Spleen (tissue), 11 donors: ENCODE measurements around the gene TANC1. TPM values are rescaled to one million over a fixed set of nuclear protein-coding genes. Genes with fewer than 3 reads are reported as not detected.
A peak's percentile ranks its signal among the peaks of the same experiment; 100 is the strongest.

ENCODE experiments used
- DNase-seq: peaks from one replicate; pipeline ENCODE4 v3.0.0-alpha.2; 2020
- H3K27ac ChIP-seq, 8 donors: fragments of 200-600 bp; sonication (generic) in 7 of 8; 1 replicate in 4 of 8; 2 replicates in 4 of 8; pipeline versions ENCODE4 v1.5.0 to v1.8.0; 2016 to 2021; ENCODE audit warnings: inconsistent platforms in 4 of 8, mild to moderate bottlenecking in 4 of 8, moderate library complexity in 1 of 8
- H3K27me3 ChIP-seq, 7 donors: fragments of 200-600 bp; sonication (generic) in 6 of 7; replicated peaks in 1 of 7; 1 replicate in 4 of 7; 2 replicates in 3 of 7; pipeline versions ENCODE4 v1.5.0 to v1.8.0; 2016 to 2021; ENCODE audit warnings: inconsistent platforms in 3 of 7, mild to moderate bottlenecking in 1 of 7
- H3K36me3 ChIP-seq, 6 donors: fragments of 200-600 bp; sonication (generic) in 5 of 6; 1 replicate in 4 of 6; 2 replicates in 2 of 6; pipeline versions ENCODE4 v1.5.0 to v1.8.0; 2016 to 2021; ENCODE audit warnings: inconsistent platforms in 2 of 6
- H3K4me1 ChIP-seq, 6 donors: fragments of 200-600 bp; sonication (generic) in 5 of 6; 1 replicate in 3 of 6; 2 replicates in 3 of 6; pipeline versions ENCODE4 v1.5.0 to v1.8.0; 2016 to 2021; ENCODE audit warnings: inconsistent platforms in 3 of 6
- H3K4me3 ChIP-seq, 8 donors: fragments of 200-600 bp; sonication (generic) in 7 of 8; 1 replicate in 4 of 8; 2 replicates in 4 of 8; pipeline versions ENCODE4 v1.5.0 to v1.8.0; 2016 to 2021; ENCODE audit warnings: inconsistent platforms in 4 of 8, mild to moderate bottlenecking in 4 of 8, moderate library complexity in 2 of 8
- H3K9me3 ChIP-seq, 8 donors: fragments of 200-600 bp; sonication (generic) in 7 of 8; 1 replicate in 4 of 8; 2 replicates in 4 of 8; pipeline versions ENCODE4 v1.5.0 to v1.8.0; 2016 to 2021; ENCODE audit warnings: inconsistent platforms in 4 of 8
- CTCF ChIP-seq, 11 experiments: fragments of 200-600 bp in 7 of 11; fragments of 450-650 bp in 4 of 11; sonication (generic) in 4 of 11; IDR thresholded peaks in 8 of 11; conservative IDR thresholded peaks in 3 of 11; 1 replicate in 7 of 11; 2 replicates in 4 of 11; pipeline versions ENCODE4 v1.4.0 to v1.8.0; 2016 to 2021; ENCODE audit warnings: antibody characterized with exemption in 11 of 11, inconsistent platforms in 4 of 11, mild to moderate bottlenecking in 1 of 11
- POLR2A ChIP-seq, 3 donors: fragments of 450-650 bp; IDR thresholded peaks; one replicate each; pipeline ENCODE4 v1.5.1; 2017; ENCODE audit warnings: antibody characterized with exemption in 3 of 3, mild to moderate bottlenecking in 1 of 3
- POLR2AphosphoS5 ChIP-seq, 3 donors: sonication (generic); formaldehyde crosslinking; IDR thresholded peaks; one replicate each; pipeline ENCODE4 v1.5.1; 2017; ENCODE audit warnings: antibody characterized with exemption in 3 of 3
- WGBS, 5 donors: extraction: QIAGEN DNeasy Blood & Tissue Kit in 3 of 5; methylation state at CpG; one replicate each; pipeline versions ENCODE4 v1.1.5 to v1.1.7; 2013 to 2018; 5-methylcytosine and 5-hydroxymethylcytosine counted together
- intact Hi-C: fragments of 100-400 bp; cut with DNase I; formaldehyde crosslinking; loops from one replicate; pipeline ENCODE4 v1.15.0; 2023; ENCODE audit warnings: low total_unique reads
- polyA plus RNA-seq, 3 donors: library from polyadenylated mRNA; stranded (reverse); fragments of 200-250 nt; gene quantifications; one replicate each; pipeline ENCODE4 v1.2.1, GENCODE V29; 2013
- total RNA-seq, 7 donors: library from RNA; depleted of rRNA in 3 of 7; stranded (reverse); fragments of >200 nt in 3 of 7; fragmentation: NEBNext Ultra II Directional in 4 of 7; extraction: Animal tissue kit (Norgen Biotek cat#: 25700) in 4 of 7; gene quantifications; one replicate each; pipeline versions ENCODE4 v1.1.0 to v1.2.1, GENCODE V29; 2016 to 2021
- donor health status: healthy with polysubstance abuse.
- donor health status: DM: no; HTN: no; CAD: no; lungs with moderate emphysema.
- donor health status: DM: no; HTN: no; CAD: no.
- donor health status: Bipolar disorder and iron deficiency.
- donor health status: healthy.
- donor health status: DM: no; HTN: no; CAD: no.
- donor health status: DM: yes; HTN: yes; CAD: no.

Gene TANC1
- total and polyA plus RNA-seq, 10 donors = 3.1 to 28.2 (median 21.7) TPM

GRCh38 chr2:158996378-158996993 is 28.0 kb downstream of the TANC1 start:
- TF ChIP-seq POLR2A (IDR thresholded peaks at IDR 0.05) (no peak), CTCF (IDR thresholded peaks at IDR 0.05 in 8 of 11, conservative IDR thresholded peaks at IDR 0.05 in 3 of 11) (peak in 5 of 11 experiments; percentile 14 to 41 (median 35))
- no peaks in the 10 kb centered on the region for H3K27me3 ChIP-seq
- H3K9me3 ChIP-seq = no peaks in the 10 kb centered on the region
- H3K4me3 ChIP-seq = no peak overlapping the region
- H3K36me3 ChIP-seq = no peaks in the 10 kb centered on the region
- no peak overlapping the region for H3K27ac ChIP-seq
- intact Hi-C loops = no loop called here
- DNase-seq = no peak
- peaks cover 0 to 13% (median 4%) of the 10 kb centered on the region in 6 donors for H3K4me1 ChIP-seq
- 92 to 95% (median 93%) methylated on average over 4 of the region's 4 CpGs for WGBS, 5 donors

- intact Hi-C loops = no loop called here
- Histone ChIP-seq H3K27ac (no peak overlapping the region), H3K4me1 (peaks cover 0 to 13% (median 4%) of the 10 kb centered on the region in 6 donors), H3K36me3 (peaks cover 0 to 7% (median 0%) of the 10 kb centered on the region in 6 donors), H3K9me3 (no peaks in the 10 kb centered on the region), H3K27me3 (no peaks in the 10 kb centered on the region), H3K4me3 (no peak overlapping the region)
- TF ChIP-seq POLR2AphosphoS5 (IDR thresholded peaks at IDR 0.05) (no peak), CTCF (IDR thresholded peaks at IDR 0.05 in 8 of 11, conservative IDR thresholded peaks at IDR 0.05 in 3 of 11) (no peak), POLR2A (IDR thresholded peaks at IDR 0.05) (no peak)
- 44 to 57% (median 54%) methylated on average over 4 of the region's 4 CpGs for WGBS, 5 donors
- DNase-seq = no peak
Observed at GRCh38 chr2:158997037-158997790, 28.8 kb downstream of the TANC1 start.

GRCh38 chr2:158998551-158999248 is 30.3 kb downstream of the TANC1 start:
- intact Hi-C loops = no loop called here
- peaks cover 0 to 13% (median 4%) of the 10 kb centered on the region in 6 donors for H3K4me1 ChIP-seq
- peak overlapping the region in 2 of 8 donors; percentile 1 to 13 for H3K27ac ChIP-seq

More at GRCh38 chr2:158998551-158999248, 30.3 kb downstream of the TANC1 start:
- Histone ChIP-seq H3K4me3 (no peak overlapping the region), H3K36me3 (peaks cover 0 to 10% (median 0%) of the 10 kb centered on the region in 6 donors), H3K27me3 (no peaks in the 10 kb centered on the region), H3K9me3 (no peaks in the 10 kb centered on the region)
- 65 to 75% (median 70%) methylated on average over 6 of the region's 6 CpGs for WGBS, 5 donors
- DNase-seq = no peak
- TF ChIP-seq CTCF (IDR thresholded peaks at IDR 0.05 in 8 of 11, conservative IDR thresholded peaks at IDR 0.05 in 3 of 11) = no peak
- no peak for TF ChIP-seq POLR2A (IDR thresholded peaks at IDR 0.05)
- no peak for TF ChIP-seq POLR2AphosphoS5 (IDR thresholded peaks at IDR 0.05)
